ENCODE data around the gene KCNH8.
"Not testable (repeated sequence)": the region's sequence is repeated elsewhere in the genome, so short reads cannot be mapped to it uniquely, and the experiment has no call there.

The KCNH8 gene

GRCh38 chr3:19147905-19148767 is at the start of gene KCNH8:
KCNH8 (plus strand) TSS chr3:19148510; CDS start chr3:19148720, 210 bp downstream.
- peak; percentile 3 for DNase-seq

- DNase-seq = not testable (repeated sequence)
These were observed 45.5 kb upstream of the KCNH8 start for GRCh38 chr3:19102654-19103290.

- DNase-seq = no peak
These were observed 44.8 kb upstream of the KCNH8 start for GRCh38 chr3:19103510-19103909.

GRCh38 chr3:19104459-19104858 is 43.9 kb upstream of the KCNH8 start:
- no peak for DNase-seq

- DNase-seq = no peak
These were observed 42.5 kb upstream of the KCNH8 start for GRCh38 chr3:19105826-19106225.

- DNase-seq = no peak
These were observed 42.0 kb upstream of the KCNH8 start for GRCh38 chr3:19106307-19106706.

- DNase-seq = no peak
These were observed 40.6 kb upstream of the KCNH8 start for GRCh38 chr3:19107719-19108118.

GRCh38 chr3:19110335-19110895 is 37.9 kb upstream of the KCNH8 start:
- no peak for DNase-seq

- DNase-seq = no peak
These were observed 33.8 kb upstream of the KCNH8 start for GRCh38 chr3:19114461-19114860.

- no peak for DNase-seq
These were observed 32.1 kb upstream of the KCNH8 start for GRCh38 chr3:19116239-19116638.

GRCh38 chr3:19124752-19125151 is 23.6 kb upstream of the KCNH8 start:
- DNase-seq = no peak

GRCh38 chr3:19139863-19140262 is 8.4 kb upstream of the KCNH8 start:
- no peak for DNase-seq

- peak; percentile 57 for DNase-seq
These were observed 1.3 kb upstream of the KCNH8 start for GRCh38 chr3:19146685-19147650.

GRCh38 chr3:19148768-19149091 is 420 bp downstream of the KCNH8 start:
- DNase-seq = no peak

- peak; percentile 5 for DNase-seq
These were observed 1.1 kb downstream of the KCNH8 start for GRCh38 chr3:19149368-19149767.

GRCh38 chr3:19151171-19151570 is 2.9 kb downstream of the KCNH8 start:
- DNase-seq = no peak

- DNase-seq = no peak
These were observed 6.5 kb downstream of the KCNH8 start for GRCh38 chr3:19154693-19155250.

GRCh38 chr3:19155375-19155774 is 7.1 kb downstream of the KCNH8 start:
- no peak for DNase-seq

GRCh38 chr3:19159966-19160635 is 11.8 kb downstream of the KCNH8 start:
- DNase-seq = no peak

GRCh38 chr3:19165654-19166053 is 17.3 kb downstream of the KCNH8 start:
- no peak for DNase-seq

GRCh38 chr3:19171794-19172193 is 23.5 kb downstream of the KCNH8 start:
- DNase-seq = no peak

- no peak for DNase-seq
These were observed 25.6 kb downstream of the KCNH8 start for GRCh38 chr3:19173945-19174344.
